NCI-H2227 (cell line): ENCODE results near the gene MEGF11.

ENCODE experiments used
- DNase-seq: peaks from one replicate; lab custom pipeline; 2025; ENCODE audit not compliant: unreplicated experiment; lab: John Stamatoyannopoulos, UW

The MEGF11 gene

DNA sequence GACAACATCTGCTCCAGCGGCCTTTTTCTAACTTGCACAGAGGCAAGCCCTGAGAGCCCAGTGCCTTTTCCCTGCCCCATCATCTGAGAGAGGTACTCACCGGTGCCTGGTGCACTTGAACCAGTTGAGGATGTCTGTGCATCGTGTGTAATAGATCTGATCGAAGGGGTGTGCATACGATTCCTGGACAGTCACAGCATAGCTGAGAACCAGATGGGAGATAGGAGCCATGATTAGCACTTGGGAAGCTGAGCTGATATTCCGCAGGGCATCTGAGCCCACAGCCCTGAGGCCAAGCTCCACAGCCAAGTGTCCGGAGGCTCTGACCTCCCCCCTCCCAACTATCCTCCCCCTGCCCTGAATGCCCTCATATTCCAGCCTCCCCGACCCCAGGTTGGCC is 129.8 kb downstream of the MEGF11 start:
- no peak for DNase-seq

- DNase-seq = no peak
Measured at GRCh38 chr15:66120422-66120821, 133.1 kb downstream of the MEGF11 start.

DNA sequence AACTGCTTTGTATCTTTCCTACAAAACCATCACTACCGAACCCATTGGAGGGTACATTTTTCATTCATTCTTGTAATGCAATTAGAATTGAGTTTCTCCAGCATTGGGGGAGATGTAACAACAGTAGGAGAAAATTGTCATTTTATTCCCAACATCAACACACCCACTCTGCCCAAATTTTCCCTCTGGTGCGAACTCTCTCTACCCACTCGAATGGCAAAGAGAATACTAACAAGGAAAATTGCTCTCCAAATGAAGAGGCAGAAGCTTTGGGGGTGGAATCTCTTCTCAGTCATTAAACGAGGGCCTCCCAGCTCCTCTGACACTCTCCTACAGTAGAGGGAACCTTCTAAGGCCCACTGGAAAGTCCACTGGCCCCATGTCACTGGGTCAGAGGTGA is 135.7 kb downstream of the MEGF11 start:
- no peak for DNase-seq

GRCh38 chr15:66115568-66116206 is 137.9 kb downstream of the MEGF11 start:
- no peak for DNase-seq

DNA sequence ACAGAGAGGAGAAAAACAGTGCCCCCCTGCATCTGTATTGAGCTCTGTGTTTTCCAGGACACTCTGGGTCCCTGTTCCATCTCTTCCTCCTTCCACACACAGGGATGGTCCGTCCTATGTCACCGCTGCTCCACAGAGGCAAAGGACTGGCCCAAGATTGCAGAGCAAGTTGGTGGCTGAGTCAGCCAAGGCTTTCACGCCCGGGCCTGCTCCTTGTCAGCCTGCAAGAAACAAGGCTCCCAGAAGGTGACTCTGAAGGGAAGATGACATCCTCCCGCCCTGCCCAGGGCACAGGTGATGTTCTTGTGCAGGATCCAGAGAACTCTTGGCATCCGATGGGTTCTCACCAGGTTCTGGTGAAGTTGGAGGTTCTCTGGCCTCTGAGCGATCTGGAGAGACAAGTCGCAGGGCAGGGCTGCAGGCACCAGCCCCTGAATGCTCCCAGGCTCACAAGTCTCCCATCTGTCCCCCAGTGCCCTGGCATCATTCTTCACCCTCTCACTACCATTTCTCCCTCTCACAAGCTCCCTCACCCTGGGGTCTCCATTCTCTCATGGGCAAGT is 138.6 kb downstream of the MEGF11 start:
- DNase-seq = no peak

DNA sequence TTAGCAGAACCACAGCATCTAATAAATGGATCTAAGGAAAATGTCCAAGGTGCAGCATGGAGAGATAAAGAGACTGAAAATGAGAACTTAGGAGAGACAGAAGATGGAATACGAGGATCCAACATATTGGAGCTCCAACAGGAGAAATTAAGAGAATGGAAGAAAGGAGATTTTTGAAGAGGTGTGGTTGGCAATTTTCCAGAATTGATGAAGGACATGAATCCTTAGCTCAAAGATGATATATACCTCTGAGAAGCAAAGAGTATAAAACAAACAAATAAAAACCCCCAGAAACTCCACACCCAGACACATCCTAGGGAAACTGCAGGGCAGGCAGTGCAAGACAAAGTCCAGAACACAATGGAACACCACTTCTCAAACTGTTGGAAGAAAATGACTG is 141.2 kb downstream of the MEGF11 start:
- no peak for DNase-seq

DNA sequence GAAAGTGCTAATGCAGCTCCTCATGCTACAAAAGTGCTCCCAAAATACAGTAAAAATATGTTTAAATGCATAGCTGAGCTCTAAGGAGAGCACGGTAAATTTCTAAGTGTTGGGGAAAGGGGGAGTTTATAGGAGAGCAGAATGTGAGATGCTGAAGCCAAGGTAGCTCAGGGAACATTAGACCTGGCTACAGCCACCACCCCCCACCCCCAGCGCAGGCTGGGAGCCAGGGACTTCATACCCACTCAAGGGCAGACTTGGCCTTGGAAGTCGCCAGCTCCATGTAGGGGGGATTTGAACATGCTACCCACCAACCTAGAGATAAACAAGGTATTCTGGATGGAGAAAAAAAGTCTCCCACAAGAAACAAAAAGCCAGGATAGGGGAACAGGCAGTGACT is 142.2 kb downstream of the MEGF11 start:
- no peak for DNase-seq

DNA sequence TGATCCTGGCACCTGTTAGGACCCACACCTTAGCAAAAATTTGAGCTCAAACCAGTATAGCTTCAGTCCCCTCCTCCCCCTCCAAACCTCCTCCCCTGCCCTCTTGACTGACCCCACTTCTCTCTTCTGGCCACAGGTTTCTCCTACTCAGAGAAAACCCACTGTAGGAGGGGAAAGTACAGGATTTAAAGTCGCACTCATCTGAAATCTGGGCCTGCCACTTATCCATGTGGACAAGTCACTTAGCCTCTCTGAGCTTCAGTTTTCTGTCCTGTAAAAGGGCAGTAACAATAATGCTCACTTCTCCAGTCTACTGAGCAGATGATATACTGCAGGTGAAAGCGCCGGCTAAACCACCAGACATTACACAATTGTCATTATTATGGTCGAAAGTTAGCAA is 142.7 kb downstream of the MEGF11 start:
- no peak for DNase-seq

- DNase-seq = no peak
Measured at GRCh38 chr15:66109826-66110225, 143.7 kb downstream of the MEGF11 start.

GRCh38 chr15:66108483-66109265 is 144.9 kb downstream of the MEGF11 start:
- DNase-seq = no peak

DNA sequence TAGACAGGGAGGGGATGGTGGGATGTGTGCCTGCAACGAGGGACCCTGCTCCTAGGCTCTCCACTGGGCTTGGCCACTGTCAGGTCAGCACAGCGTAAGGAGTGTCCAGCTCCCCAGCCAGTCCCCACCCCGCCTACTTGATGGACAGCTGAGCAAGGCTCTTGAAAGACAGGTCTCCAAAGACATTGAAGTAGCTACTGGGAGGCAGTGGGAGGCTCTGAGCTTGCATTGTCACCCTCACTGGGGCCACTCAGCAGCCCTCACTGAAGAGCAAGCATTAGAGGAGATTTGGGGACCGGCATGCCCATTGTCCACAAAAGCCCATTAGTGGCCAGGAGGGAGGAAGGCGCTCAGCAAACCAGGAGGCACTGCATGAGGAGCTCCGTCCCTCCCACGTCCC is 146.5 kb downstream of the MEGF11 start:
- DNase-seq = no peak

DNA sequence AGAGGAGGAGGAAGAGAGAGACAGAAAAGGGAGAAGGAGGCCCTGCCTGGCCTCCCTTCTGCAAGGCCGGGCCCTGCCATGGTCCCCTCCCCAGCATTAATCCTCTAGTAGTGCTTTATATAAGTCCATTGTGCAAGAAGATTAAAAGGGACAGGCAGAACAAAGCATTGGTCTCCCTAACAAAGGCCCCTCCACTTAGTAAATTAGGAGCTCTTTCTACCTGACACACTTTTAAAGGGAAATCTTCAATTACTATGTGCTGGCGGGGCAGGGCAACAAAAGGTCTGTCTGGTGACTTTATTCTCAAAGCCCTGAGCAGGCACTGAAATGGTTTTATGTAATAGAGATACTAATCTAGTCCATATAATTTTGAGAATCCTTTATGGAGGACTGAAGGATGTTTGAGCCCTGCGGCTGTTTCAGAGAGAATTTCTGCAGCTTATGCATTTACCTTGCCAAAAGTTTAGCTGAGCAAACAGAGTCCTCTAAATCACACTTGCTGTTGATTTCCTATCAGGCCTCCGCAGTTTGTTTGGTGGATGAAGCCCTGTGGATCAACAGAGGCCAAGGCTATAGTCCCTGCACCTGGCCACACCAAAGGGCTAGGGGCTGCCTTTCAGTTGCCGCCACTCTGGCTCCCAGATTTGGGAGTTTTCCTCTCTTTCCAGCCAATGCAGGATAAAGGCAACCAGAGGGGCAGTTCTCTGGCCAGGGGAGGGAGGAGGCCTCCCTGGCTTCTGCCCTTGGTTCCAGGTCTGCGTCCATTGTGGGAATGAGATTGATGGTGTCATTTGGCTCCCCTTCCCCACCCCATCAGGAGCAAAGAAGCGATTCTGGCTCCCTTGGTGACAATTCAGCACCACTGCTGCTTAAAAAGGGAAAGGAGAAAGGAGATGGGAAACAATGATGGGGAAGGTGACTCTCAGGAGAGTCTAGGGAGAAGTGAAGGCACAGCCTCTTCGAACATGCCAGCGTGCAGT is 148.0 kb downstream of the MEGF11 start:
- no peak for DNase-seq

- no peak for DNase-seq
Measured at GRCh38 chr15:66103293-66103590, 150.3 kb downstream of the MEGF11 start.

DNA sequence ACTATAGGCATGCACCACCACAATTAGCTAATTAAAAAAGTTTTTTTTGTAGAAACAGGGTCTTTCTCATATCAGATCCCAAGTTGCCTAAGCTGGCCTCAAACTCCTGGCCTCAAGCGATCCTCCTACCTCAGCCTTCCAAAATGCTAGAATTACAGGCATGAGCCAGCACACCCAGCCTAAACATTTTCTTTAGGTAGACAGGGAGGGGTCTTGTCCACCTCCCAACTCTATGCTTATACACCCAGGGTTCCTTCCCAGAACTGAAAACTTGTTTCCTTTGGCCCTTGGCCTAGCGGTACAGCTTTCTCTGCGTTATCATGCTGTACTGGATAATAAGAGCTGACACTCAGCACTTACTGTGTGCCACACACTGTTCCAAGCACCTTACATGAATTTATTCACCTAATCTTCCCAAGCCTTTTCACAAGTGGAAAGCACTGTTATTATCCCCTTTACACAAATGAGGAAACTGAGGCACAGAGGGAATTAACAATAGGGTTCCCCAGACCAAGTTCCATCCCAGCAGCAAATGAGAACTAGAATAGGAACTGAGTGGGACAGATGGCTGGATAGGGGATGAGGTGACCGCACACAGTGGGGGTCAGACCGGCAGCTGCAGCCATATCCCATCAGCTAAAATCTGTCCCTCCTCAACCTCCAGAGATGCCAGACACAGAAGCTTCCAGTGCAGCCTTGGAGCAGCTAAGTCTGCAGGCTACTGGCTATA is 150.8 kb downstream of the MEGF11 start:
- no peak for DNase-seq

DNA sequence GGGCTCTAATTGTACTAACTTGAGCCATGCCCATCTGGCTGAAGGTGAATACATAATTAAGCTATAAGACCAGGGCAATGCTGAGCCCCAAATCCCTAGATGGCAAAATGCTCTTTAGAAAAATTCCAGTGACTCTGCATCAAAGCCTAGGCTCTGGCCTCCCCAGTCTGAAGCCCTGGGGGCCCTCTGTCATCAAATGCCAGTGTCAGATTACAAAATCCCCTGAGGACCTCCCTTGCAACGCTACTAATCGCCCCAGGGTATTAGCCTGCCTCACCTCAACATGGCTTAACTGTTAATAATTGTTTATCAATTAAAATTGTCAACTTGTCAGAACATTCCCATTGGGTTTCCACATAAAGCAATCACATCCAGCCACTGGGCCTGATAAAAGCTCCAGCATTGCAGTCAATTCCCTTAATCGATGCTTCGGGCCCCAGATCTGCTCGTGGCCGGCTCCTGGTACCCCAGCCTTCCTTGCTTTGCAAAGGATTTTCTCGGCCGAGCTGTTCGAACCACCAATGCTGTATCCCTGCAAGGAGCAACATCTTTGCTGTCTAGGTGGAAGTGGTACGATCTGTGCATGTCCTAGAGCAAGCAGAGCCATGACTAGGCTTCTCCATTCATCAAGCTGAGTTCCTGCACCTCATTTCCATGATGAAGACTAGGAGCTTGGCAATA is 151.7 kb downstream of the MEGF11 start:
- no peak for DNase-seq

GRCh38 chr15:66100761-66101160 is 152.8 kb downstream of the MEGF11 start:
- no peak for DNase-seq

- no peak for DNase-seq
Measured at GRCh38 chr15:66099950-66100671, 153.4 kb downstream of the MEGF11 start.

DNA sequence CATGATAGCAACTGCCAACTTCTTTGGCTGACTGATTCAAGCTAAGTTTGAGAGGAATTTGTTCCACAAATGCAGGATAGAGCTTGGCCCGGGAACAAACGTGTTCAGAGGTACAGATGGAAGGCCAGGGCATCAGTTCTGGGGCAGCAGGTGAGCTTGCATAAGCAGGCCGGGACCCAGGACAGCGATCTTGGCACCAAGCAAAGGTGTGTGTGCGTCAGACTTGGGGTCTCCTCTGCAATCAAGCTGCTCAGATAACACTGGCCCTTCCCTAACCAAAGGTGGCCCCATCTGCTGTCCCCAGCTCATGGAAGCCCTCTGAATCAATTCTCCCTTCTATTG is 155.6 kb downstream of the MEGF11 start:
- DNase-seq = no peak

DNA sequence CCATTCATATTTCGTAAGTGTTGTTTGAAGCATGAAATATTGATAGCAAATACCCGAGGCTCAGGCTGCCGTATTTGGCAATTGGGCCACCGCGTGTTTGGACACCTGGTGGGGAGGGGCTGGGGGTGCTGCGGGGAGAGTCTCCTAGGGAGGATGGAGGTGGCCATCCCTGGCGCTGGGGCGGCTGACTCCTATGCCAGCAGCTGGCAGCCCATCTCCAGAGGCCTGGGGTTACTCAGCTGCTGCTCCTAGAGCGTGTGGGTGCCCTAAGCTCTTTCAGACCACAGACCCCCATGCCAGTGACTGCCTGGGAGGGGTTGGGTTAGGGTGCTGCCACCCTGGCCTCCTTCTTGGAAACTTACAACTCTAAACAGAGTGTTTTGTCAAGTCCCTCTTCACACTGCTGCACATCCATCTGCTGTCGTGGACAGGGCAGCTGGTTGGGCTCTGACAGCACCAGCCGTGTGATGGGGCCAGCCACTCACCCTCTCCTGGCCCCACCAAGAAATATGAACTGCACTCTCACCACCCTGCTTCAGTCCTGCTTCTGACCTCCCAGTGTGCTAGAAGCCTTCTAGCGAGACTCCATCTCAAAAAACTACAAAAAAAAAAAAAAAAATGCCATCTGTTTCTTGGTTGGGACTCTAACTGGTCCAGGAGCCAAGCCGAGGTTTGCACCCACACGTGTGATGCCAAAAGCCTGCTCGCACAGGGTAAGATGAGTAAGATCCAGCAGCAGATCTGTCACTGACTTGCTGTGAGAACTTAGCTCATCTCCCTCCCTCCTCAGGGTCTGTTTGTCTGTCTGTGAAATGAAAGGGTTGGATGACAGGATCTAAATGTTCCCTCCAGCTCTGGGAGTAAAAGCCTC is 156.2 kb downstream of the MEGF11 start:
- no peak for DNase-seq
